Adrenal gland (tissue), 5 donors: Measurements from ENCODE around the gene MEPCE.
A peak's percentile ranks its signal among the peaks of the same experiment; 100 is the strongest.

Experiments used
- POLR2A ChIP-seq, 2 donors: fragments of 450-650 bp; IDR thresholded peaks; one replicate each; pipeline ENCODE4 v1.6.1; 2017; ENCODE audit warnings: antibody characterized with exemption in 2 of 2, mild to moderate bottlenecking in 2 of 2, moderate library complexity in 1 of 2
- TF ChIP-seq, protein P1 (sequence below), 6 experiments: fragments of 450-650 bp in 4 of 6; fragments of 200-600 bp in 2 of 6; sonication (generic) in 1 of 6; IDR thresholded peaks; 1 replicate in 5 of 6; 2 replicates in 1 of 6; pipeline versions ENCODE4 v1.5.1 to v1.8.0; 2016 to 2021; ENCODE audit warnings: antibody characterized with exemption in 6 of 6, mild to moderate bottlenecking in 2 of 6, moderate library complexity in 1 of 6
- donor health status: DM: no; HTN: no; CAD: no.

DNA sequence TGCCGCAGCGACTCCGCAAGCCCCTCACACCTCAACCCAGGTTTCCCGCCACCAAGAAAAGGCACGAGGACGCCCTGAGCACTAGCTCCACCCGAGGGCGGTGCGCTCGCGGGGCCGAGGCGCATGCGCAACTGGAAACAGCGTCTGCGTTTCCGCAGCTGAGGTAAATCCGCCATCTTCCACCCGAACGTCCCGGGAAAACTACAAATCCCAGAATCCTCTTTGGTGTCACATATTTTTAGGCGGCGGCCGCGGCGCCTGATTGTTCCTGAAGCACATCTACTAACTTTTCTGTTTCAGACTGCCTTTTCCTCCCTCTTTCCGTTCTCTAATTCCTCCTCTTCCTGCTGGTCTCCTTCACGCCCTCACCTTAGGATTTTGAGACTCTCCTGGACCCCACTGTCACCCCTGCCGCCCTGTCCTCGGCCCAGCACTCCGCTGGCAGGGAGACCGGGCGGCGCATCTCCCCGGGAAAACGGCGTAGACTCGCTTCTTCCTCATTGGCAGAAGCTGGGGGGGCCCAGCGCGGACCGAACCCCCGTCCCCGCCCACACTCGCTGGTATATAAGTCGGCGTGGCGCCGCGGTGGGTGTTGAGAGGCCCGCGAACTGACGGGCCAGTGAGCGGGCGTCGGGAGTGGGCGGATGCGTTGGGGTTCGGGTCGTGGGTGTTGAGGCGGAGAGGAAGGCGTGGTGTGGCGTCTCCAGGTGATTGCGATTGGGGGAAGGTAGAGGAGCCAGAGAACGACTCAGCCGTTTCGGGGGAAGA, 1.2 kb upstream of the MEPCE start, which contains the start of gene ZCWPW1:
- TF ChIP-seq, protein P1, sequence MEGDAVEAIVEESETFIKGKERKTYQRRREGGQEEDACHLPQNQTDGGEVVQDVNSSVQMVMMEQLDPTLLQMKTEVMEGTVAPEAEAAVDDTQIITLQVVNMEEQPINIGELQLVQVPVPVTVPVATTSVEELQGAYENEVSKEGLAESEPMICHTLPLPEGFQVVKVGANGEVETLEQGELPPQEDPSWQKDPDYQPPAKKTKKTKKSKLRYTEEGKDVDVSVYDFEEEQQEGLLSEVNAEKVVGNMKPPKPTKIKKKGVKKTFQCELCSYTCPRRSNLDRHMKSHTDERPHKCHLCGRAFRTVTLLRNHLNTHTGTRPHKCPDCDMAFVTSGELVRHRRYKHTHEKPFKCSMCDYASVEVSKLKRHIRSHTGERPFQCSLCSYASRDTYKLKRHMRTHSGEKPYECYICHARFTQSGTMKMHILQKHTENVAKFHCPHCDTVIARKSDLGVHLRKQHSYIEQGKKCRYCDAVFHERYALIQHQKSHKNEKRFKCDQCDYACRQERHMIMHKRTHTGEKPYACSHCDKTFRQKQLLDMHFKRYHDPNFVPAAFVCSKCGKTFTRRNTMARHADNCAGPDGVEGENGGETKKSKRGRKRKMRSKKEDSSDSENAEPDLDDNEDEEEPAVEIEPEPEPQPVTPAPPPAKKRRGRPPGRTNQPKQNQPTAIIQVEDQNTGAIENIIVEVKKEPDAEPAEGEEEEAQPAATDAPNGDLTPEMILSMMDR (IDR thresholded peaks at IDR 0.05), result peak in 1 of 6 experiments; percentile 1
- peak; percentile 100 for TF ChIP-seq POLR2A (IDR thresholded peaks at IDR 0.05)
